ENCODE results near the gene ZNF547.

The ZNF547 gene

GRCh38 chr19:57321751-57322150 lies 41.6 kb upstream of the ZNF547 start:
- TF ChIP-seq CTCF (IDR thresholded peaks at IDR 0.05; ENCODE audit: insufficient read depth, low read depth, low read length, missing control alignments), result no peak
- no peak for DNase-seq (ENCODE audit: low read depth)

GRCh38 chr19:57324992-57325391 lies 38.4 kb upstream of the ZNF547 start:
- TF ChIP-seq CTCF (IDR thresholded peaks at IDR 0.05; ENCODE audit: insufficient read depth, low read depth, low read length, missing control alignments), result no peak
- no peak overlapping the region for H3K4me3 ChIP-seq (ENCODE audit: low read depth, low read length)
- no peak for DNase-seq (ENCODE audit: low read depth)

More at GRCh38 chr19:57321751-57322150, 41.6 kb upstream of the ZNF547 start:
- H3K4me3 ChIP-seq (ENCODE audit: low read depth, low read length), result peak overlapping the region; percentile 81

GRCh38 chr19:57327993-57328392 lies 35.4 kb upstream of the ZNF547 start:
- TF ChIP-seq CTCF (IDR thresholded peaks at IDR 0.05; ENCODE audit: insufficient read depth, low read depth, low read length, missing control alignments), result no peak

GRCh38 chr19:57334191-57334590 lies 29.2 kb upstream of the ZNF547 start:
- no peak for DNase-seq (ENCODE audit: low read depth)
- no peak overlapping the region for H3K4me3 ChIP-seq (ENCODE audit: low read depth, low read length)
- TF ChIP-seq CTCF (IDR thresholded peaks at IDR 0.05; ENCODE audit: insufficient read depth, low read depth, low read length, missing control alignments), result no peak

More at GRCh38 chr19:57327993-57328392, 35.4 kb upstream of the ZNF547 start:
- no peak for DNase-seq (ENCODE audit: low read depth)
- no peak overlapping the region for H3K4me3 ChIP-seq (ENCODE audit: low read depth, low read length)

GRCh38 chr19:57338877-57339276 lies 24.5 kb upstream of the ZNF547 start:
- DNase-seq (ENCODE audit: low read depth), result no peak
- no peak for TF ChIP-seq CTCF (IDR thresholded peaks at IDR 0.05; ENCODE audit: insufficient read depth, low read depth, low read length, missing control alignments)
- no peak overlapping the region for H3K4me3 ChIP-seq (ENCODE audit: low read depth, low read length)

GRCh38 chr19:57342582-57342981 lies 20.8 kb upstream of the ZNF547 start:
- DNase-seq (ENCODE audit: low read depth), result no peak
- H3K4me3 ChIP-seq (ENCODE audit: low read depth, low read length), result no peak overlapping the region
- TF ChIP-seq CTCF (IDR thresholded peaks at IDR 0.05; ENCODE audit: insufficient read depth, low read depth, low read length, missing control alignments), result no peak

GRCh38 chr19:57348136-57348535 lies 15.2 kb upstream of the ZNF547 start:
- H3K4me3 ChIP-seq (ENCODE audit: low read depth, low read length), result no peak overlapping the region
- TF ChIP-seq CTCF (IDR thresholded peaks at IDR 0.05; ENCODE audit: insufficient read depth, low read depth, low read length, missing control alignments), result no peak
- DNase-seq (ENCODE audit: low read depth), result no peak

Measured in GM12865 (cell line).